GM10266 (cell line): ENCODE data around the gene MBNL1.
"Not testable (repeated sequence)": the region's sequence is repeated elsewhere in the genome, so short reads cannot be mapped to it uniquely, and the experiment has no call there.

Experiments
- DNase-seq: peaks from one replicate; pipeline ENCODE4 v3.0.0; 2012; ENCODE audit errors: extremely low spot score
- TF ChIP-seq, protein P1 (sequence below): IDR thresholded peaks from 2 replicates; pipeline ENCODE4 v1.5.1; 2012; ENCODE audit warnings: mild to moderate bottlenecking, low read depth; ENCODE audit not compliant: control insufficient read depth, insufficient read depth; ENCODE audit errors: missing control alignments

The MBNL1 gene

DNA sequence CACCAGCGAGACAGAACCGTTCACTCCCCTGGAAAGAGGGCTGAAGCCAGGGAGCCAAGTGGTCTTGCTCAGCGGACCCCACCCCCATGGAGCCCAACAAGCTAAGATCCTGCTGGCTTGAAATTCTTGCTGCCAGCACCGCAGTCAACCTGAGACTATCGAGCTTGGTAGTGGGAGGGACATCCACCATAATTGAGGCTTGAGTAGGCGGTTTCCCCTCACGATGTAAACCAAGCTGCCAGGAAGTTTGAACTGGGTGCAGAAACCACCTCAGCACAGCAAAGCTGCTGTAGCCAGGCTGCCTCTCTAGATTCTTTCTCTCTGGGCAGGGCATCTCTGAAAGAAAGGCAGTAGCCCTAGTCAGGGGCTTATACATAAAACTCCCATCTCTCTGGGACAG, 151.0 kb downstream of the MBNL1 start:
- no peak for DNase-seq
- TF ChIP-seq, protein P1, sequence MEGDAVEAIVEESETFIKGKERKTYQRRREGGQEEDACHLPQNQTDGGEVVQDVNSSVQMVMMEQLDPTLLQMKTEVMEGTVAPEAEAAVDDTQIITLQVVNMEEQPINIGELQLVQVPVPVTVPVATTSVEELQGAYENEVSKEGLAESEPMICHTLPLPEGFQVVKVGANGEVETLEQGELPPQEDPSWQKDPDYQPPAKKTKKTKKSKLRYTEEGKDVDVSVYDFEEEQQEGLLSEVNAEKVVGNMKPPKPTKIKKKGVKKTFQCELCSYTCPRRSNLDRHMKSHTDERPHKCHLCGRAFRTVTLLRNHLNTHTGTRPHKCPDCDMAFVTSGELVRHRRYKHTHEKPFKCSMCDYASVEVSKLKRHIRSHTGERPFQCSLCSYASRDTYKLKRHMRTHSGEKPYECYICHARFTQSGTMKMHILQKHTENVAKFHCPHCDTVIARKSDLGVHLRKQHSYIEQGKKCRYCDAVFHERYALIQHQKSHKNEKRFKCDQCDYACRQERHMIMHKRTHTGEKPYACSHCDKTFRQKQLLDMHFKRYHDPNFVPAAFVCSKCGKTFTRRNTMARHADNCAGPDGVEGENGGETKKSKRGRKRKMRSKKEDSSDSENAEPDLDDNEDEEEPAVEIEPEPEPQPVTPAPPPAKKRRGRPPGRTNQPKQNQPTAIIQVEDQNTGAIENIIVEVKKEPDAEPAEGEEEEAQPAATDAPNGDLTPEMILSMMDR, result no peak

DNA sequence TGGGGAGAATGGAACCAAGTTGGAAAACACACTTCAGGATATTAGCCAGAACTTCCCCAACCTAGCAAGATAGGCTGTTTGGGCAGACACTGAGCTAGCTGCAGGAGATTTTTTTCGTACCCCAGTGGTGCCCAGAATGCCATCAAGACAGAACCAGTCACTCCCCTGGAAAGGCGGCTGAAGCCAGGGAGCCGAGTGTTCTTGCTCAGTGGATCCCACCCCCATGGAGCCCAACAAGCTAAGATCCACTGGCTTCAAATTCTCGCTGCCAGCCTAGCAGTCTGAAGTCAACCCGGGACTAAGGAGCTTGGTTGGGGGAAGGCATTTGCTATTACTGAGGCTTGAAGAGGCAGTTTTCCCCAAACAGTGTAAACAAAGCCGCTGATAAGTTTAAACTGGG, 152.4 kb downstream of the MBNL1 start:
- TF ChIP-seq, protein P1, result no peak

DNA sequence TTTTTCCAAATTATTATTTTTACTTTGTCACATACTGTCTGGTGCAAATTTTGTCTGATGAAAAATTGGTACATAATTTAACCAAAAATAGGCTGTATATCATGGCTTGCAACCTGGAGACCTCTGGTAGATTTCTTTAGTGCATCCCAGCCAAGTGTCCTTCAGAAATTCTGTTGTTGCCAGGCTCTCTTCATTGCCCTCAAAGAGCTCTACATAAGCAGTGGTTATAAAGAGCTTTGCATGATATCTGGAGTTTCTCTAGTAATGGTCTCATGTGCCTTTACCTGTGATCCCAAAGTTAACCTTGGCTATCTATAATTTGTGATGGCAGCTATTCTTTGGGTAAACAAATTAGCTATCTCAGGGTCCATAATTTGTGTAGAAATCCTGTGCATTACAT, 157.7 kb downstream of the MBNL1 start:
- DNase-seq, result no peak
- TF ChIP-seq, protein P1, result no peak

More for the DNA sequence above, 152.4 kb downstream of the MBNL1 start:
- no peak for DNase-seq

DNA sequence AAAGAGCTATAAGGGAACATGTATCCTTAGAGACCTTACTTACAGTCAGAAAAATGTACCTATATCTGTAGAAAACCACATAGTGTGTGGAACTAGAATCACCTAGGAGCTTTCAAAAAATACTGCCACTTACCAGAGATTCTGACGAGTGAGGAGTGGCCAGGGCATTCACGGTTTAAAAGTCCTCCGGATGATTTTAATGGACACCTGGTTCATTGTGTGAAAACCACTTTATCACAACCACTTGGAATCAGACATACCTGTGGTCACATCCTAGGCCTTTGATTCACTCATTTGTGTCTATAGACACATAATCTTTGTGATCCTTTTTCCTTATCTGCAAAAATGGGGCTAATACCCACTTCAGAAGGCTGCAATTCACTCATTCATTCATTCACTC, 159.8 kb downstream of the MBNL1 start:
- TF ChIP-seq, protein P1, result no peak
- no peak for DNase-seq

DNA sequence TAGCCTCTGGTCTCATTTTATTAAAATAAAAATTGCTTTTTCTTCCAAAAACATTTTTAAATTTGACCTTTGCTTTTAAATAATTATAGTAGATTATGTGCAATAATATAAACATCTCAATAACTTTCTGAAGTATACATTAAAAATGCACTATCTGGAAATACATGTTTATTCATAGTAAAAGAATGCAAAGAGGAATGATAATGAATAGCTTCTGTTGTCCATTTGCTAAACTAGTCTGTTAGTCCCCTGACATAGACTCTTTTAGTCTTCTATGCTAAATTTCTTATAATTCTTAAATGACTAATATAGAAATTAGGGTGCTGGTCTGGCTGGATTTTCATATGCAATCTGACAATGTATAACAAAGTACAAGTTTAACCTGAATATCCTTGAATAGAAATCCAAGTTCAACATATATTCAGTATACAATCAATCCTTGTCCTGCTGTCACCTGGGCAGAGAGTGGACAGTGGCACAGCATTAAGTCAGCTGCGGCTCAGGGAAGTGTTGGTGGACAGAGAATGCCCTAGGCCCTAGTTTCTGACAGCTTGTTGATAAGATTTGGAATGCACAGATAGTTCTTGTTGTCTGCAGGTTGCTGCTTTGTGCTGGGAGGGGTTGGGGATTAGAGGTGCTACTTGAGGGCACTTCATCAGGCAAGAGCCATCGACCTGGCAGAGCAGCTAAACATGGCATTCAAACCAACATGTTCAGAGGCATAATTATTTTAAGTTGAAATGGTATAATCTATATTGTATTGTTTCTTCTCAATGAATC, 161.7 kb downstream of the MBNL1 start:
- TF ChIP-seq, protein P1, result no peak
- no peak for DNase-seq

DNA sequence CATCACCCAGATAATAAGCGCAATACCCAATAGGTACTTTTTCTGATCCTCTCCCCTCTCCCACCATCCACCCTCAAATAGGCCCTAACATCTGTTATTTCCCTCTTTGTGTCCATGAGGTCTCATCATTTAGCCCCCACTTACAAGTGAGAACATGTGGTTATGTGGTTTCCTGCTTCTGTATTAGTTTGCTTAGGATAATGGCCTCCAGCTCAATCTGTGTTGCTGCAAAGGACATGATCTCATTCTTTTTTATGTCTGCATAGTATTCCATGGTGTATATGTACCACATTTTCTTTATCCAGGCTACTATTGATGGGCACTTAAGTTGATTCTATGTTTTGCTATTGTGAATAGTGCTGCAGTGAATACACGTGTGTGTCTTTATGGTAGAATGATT, 165.4 kb downstream of the MBNL1 start:
- DNase-seq, result no peak
- TF ChIP-seq, protein P1, result no peak

DNA sequence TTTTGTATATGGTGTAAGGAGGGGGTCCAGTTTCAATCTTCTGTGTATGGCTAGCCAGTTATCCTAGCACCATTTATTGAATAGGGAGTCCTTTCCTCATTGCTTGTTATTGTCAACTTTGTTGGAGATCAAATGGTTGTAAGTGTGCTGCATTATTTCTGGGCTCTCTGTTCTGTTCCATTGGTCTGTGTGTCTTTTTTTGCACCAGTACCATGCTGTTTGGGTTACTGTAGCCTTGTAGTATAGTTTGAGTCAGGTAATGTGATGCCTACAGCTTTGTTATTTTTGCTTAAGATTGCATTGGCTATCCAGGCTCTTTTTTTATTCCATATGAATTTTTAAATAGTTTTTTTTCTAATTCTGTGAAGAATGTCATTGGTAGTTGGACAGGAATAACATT, 166.5 kb downstream of the MBNL1 start:
- DNase-seq, result not testable (repeated sequence)
